A549 (cell line): Measurements from ENCODE around the gene VIL1. TPM values are rescaled to one million over a fixed set of nuclear protein-coding genes. Genes with fewer than 3 reads are reported as not detected.

Experiments used
- BCL3 ChIP-seq: fragments of >200 bp; sonication (Bioruptor Twin); formaldehyde crosslinking; IDR thresholded peaks from 3 replicates; pipeline ENCODE4 v1.6.1; 2016
- BHLHE40 ChIP-seq: IDR thresholded peaks from 2 replicates; pipeline ENCODE4 v1.6.1; 2012; ENCODE audit warnings: low read depth, low read length, inconsistent platforms
- CBX2 ChIP-seq: fragments of 200-600 bp; sonication (generic); IDR thresholded peaks from 2 replicates; pipeline ENCODE4 v1.6.1; 2016; ENCODE audit warnings: low read depth, mild to moderate bottlenecking, borderline replicate concordance
- CEBPB ChIP-seq, 2 experiments: fragments of >200 bp in 1 of 2; sonication (Bioruptor Twin) in 1 of 2; formaldehyde crosslinking in 1 of 2; IDR thresholded peaks; 2 replicates each; pipeline ENCODE4 v1.6.1; 2012 to 2016
- CHD4 ChIP-seq: fragments of 200-600 bp; sonication (generic); IDR thresholded peaks from 2 replicates; pipeline ENCODE4 v1.6.1; 2016; ENCODE audit warnings: antibody characterized with exemption, mild to moderate bottlenecking, borderline replicate concordance
- FOSB ChIP-seq: fragments of 250-450 bp; sonication (Bioruptor Pico); IDR thresholded peaks from 2 replicates; pipeline ENCODE4 v1.5.0; 2020; ENCODE audit warnings: mild to moderate bottlenecking, moderate library complexity
- GATA3 ChIP-seq: IDR thresholded peaks from 2 replicates; pipeline ENCODE4 v1.6.1; 2012; ENCODE audit warnings: borderline replicate concordance
- HOXA7 ChIP-seq: fragments of 250-450 bp; sonication (Bioruptor Pico); IDR thresholded peaks from 2 replicates; pipeline ENCODE4 v1.5.0; 2020; ENCODE audit warnings: mild to moderate bottlenecking, moderate library complexity
- KDM1A ChIP-seq: fragments of 200-600 bp; sonication (generic); IDR thresholded peaks from 2 replicates; pipeline ENCODE4 v1.6.1; 2016; ENCODE audit warnings: low read depth, mild to moderate bottlenecking
- KDM5A ChIP-seq: fragments of 200-600 bp; sonication (generic); IDR thresholded peaks from 2 replicates; pipeline ENCODE4 v1.6.1; 2016; ENCODE audit warnings: antibody characterized with exemption, mild to moderate bottlenecking
- MAZ ChIP-seq: fragments of 150-350 bp; IDR thresholded peaks from 2 replicates; pipeline ENCODE4 v1.6.1; 2014; ENCODE audit warnings: antibody characterized with exemption, low read depth, low read length, borderline replicate concordance
- NFE2L2 ChIP-seq: fragments of 150-350 bp; conservative IDR thresholded peaks from 2 replicates; pipeline ENCODE4 v1.6.1; 2014; ENCODE audit warnings: low read length
- NPAS2 ChIP-seq: fragments of 250-450 bp; sonication (Bioruptor Pico); IDR thresholded peaks from 2 replicates; pipeline ENCODE4 v1.8.0; 2022; ENCODE audit warnings: mild to moderate bottlenecking, moderate library complexity, borderline replicate concordance
- PHF8 ChIP-seq: fragments of 200-600 bp; sonication (generic); IDR thresholded peaks from 2 replicates; pipeline ENCODE4 v1.6.1; 2016; ENCODE audit warnings: low read depth, mild to moderate bottlenecking, antibody characterized with exemption, moderate library complexity, borderline replicate concordance
- RAD21 ChIP-seq, 2 experiments: fragments of >200 bp in 1 of 2; sonication (Bioruptor Twin) in 1 of 2; formaldehyde crosslinking in 1 of 2; IDR thresholded peaks in 1 of 2; conservative IDR thresholded peaks in 1 of 2; 2 replicates in 1 of 2; 3 replicates in 1 of 2; pipeline ENCODE4 v1.6.1; 2012 to 2018; ENCODE audit warnings: inconsistent platforms in 1 of 2
- RARB ChIP-seq: fragments of 250-450 bp; sonication (Bioruptor Pico); IDR thresholded peaks from 2 replicates; pipeline ENCODE4 v1.8.0; 2021; ENCODE audit warnings: mild to moderate bottlenecking, moderate library complexity
- SMC3 ChIP-seq: fragments of >200 bp; sonication (Bioruptor Twin); formaldehyde crosslinking; IDR thresholded peaks from 3 replicates; pipeline ENCODE4 v1.6.1; 2018; ENCODE audit warnings: inconsistent platforms
- SREBF2 ChIP-seq: fragments of 450-650 bp; IDR thresholded peaks from 2 replicates; pipeline ENCODE4 v1.6.1; 2014; ENCODE audit warnings: mild to moderate bottlenecking, moderate library complexity
- TFCP2L1 ChIP-seq: fragments of 250-450 bp; sonication (Bioruptor Pico); IDR thresholded peaks from 2 replicates; pipeline ENCODE4 v1.5.0; 2021; ENCODE audit warnings: mild to moderate bottlenecking
- TP53 ChIP-seq: fragments of 250-450 bp; sonication (Bioruptor Pico); IDR thresholded peaks from 2 replicates; pipeline ENCODE4 v1.5.0; 2021; ENCODE audit warnings: mild to moderate bottlenecking, moderate library complexity
- USF2 ChIP-seq: fragments of 450-650 bp; IDR thresholded peaks from 2 replicates; pipeline ENCODE4 v1.6.1; 2014; ENCODE audit warnings: antibody characterized with exemption
- ZC3H11A ChIP-seq: fragments of 450-650 bp; IDR thresholded peaks from 2 replicates; pipeline ENCODE4 v1.6.1; 2014; ENCODE audit warnings: antibody characterized with exemption, mild to moderate bottlenecking
- polyA plus RNA-seq, 4 experiments: library from polyadenylated mRNA; depleted of rRNA in 3 of 4; stranded (reverse); fragments of >200 nt; fragmentation: RNase III in 1 of 4; extraction: RNeasy Plus Mini Kit Qiagen cat#74134 plus additional on column Dnase treatment in 1 of 4; gene quantifications; 2 replicates in 3 of 4; 3 replicates in 1 of 4; pipeline ENCODE4 v1.2.3, GENCODE V29; 2011 to 2017
- TF ChIP-seq, protein P1 (sequence below): fragments of 150-350 bp; IDR thresholded peaks from 2 replicates; pipeline ENCODE4 v1.6.1; 2014; ENCODE audit warnings: low read depth, mild to moderate bottlenecking, low read length
- TF ChIP-seq, protein P2 (sequence below): IDR thresholded peaks from 2 replicates; pipeline ENCODE4 v1.6.1; 2012
- TF ChIP-seq, protein P3 (sequence below): fragments of 250-450 bp; sonication (Bioruptor Pico); IDR thresholded peaks from 2 replicates; pipeline ENCODE4 v1.5.0; 2021; ENCODE audit warnings: mild to moderate bottlenecking, moderate library complexity, borderline replicate concordance

The VIL1 gene
- polyA plus RNA-seq, 2 of the 4 experiments (the other 2 are of a cell fraction): 1.9 to 2.3 TPM

DNA sequence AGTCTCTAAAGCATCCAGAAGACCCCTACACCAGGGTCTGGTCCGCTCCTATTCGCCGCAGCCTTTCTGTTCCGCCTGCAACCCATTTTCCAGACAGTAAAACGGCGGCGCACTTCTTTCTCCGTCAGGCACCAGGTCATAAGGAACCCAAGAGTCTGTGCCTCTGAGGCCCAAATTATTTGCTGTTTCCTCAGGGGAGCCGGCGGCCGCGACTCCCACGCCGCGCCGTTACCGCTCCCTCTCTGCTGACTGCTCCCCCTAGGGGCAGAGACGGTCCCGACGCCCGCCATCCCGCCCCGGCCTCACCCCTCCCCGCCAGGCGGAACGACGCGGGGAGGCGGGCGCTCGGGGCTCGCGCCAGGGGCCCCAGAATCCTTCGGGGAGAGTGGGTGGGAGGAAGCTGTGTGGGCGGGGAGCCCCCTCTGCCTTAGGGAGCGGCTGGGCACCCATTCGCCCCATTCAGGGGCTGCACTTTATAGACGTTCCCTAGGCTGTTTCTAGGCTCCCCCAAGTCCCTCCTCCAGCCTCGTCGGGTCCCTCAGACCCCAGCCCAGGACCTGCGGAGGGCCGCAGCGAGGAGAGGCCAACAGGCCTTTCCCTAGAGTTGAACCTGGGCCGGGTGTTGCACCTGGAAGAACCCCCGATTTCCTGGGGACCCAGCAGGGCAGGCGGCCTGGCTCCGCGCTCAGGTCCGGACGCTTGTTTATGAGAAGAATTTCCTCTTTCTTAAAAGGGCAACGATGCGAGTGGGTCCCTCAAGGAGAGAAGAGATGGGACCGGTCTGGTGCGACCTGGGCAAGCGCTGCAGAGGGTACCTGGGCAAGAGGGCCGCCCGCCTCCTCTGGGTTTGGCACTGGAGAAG lies 22.9 kb upstream of the VIL1 start (continued):
- TF ChIP-seq, protein P1, sequence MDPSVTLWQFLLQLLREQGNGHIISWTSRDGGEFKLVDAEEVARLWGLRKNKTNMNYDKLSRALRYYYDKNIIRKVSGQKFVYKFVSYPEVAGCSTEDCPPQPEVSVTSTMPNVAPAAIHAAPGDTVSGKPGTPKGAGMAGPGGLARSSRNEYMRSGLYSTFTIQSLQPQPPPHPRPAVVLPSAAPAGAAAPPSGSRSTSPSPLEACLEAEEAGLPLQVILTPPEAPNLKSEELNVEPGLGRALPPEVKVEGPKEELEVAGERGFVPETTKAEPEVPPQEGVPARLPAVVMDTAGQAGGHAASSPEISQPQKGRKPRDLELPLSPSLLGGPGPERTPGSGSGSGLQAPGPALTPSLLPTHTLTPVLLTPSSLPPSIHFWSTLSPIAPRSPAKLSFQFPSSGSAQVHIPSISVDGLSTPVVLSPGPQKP: no peak
- peak; percentile 38; the same call in 1 of the 2 replicates for TF ChIP-seq KDM1A
- no peak for TF ChIP-seq CBX2
- TF ChIP-seq USF2: no peak
- no peak for TF ChIP-seq FOSB (CRISPR knock-in tag)
- TF ChIP-seq, protein P2, sequence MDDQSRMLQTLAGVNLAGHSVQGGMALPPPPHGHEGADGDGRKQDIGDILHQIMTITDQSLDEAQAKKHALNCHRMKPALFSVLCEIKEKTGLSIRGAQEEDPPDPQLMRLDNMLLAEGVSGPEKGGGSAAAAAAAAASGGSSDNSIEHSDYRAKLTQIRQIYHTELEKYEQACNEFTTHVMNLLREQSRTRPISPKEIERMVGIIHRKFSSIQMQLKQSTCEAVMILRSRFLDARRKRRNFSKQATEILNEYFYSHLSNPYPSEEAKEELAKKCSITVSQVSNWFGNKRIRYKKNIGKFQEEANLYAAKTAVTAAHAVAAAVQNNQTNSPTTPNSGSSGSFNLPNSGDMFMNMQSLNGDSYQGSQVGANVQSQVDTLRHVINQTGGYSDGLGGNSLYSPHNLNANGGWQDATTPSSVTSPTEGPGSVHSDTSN: 0 out of 2 replicates have a peak, but pooled peaks have one; percentile 29
- peak; percentile 59 to 81 for TF ChIP-seq RAD21 (conservative IDR thresholded peaks at IDR 0.05 in 1 of 2, IDR thresholded peaks at IDR 0.05 in 1 of 2)
- no peak for TF ChIP-seq SREBF2
- no peak for TF ChIP-seq CHD4
- no peak for TF ChIP-seq RARB (CRISPR knock-in tag)
- TF ChIP-seq ZC3H11A: no peak
- TF ChIP-seq KDM5A: no peak
- no peak for TF ChIP-seq BHLHE40
- TF ChIP-seq MAZ: peak; percentile 92
- TF ChIP-seq TP53 (CRISPR knock-in tag): 0 out of 2 replicates have a peak, but pooled peaks have one; percentile 17
- TF ChIP-seq, protein P3, sequence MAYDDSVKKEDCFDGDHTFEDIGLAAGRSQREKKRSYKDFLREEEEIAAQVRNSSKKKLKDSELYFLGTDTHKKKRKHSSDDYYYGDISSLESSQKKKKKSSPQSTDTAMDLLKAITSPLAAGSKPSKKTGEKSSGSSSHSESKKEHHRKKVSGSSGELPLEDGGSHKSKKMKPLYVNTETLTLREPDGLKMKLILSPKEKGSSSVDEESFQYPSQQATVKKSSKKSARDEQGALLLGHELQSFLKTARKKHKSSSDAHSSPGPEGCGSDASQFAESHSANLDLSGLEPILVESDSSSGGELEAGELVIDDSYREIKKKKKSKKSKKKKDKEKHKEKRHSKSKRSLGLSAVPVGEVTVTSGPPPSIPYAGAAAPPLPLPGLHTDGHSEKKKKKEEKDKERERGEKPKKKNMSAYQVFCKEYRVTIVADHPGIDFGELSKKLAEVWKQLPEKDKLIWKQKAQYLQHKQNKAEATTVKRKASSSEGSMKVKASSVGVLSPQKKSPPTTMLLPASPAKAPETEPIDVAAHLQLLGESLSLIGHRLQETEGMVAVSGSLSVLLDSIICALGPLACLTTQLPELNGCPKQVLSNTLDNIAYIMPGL (CRISPR knock-in tag): no peak; the same call in 1 of the 2 replicates
- TF ChIP-seq HOXA7 (CRISPR knock-in tag): no peak
- no peak for TF ChIP-seq PHF8
- no peak for TF ChIP-seq TFCP2L1 (CRISPR knock-in tag)
- peak in 1 of 2 experiments; percentile 33; a peak in 1 of 4 replicates for TF ChIP-seq CEBPB (IDR thresholded peaks at IDR 0.05)
- TF ChIP-seq NPAS2: no peak
- 0 out of 2 replicates have a peak, but pooled peaks have one; percentile 2 for TF ChIP-seq NFE2L2
- TF ChIP-seq SMC3: peak; percentile 91
- no peak; the same call in 1 of the 2 replicates for TF ChIP-seq GATA3
- TF ChIP-seq BCL3: no peak
